Activated T-cell treated with anti-CD3 and anti-CD28 coated beads for 24 hours (primary cell): ENCODE results near the gene SULT1C2.
"Not testable (repeated sequence)": the region's sequence is repeated elsewhere in the genome, so short reads cannot be mapped to it uniquely, and the experiment has no call there.

Source experiments
- DNase-seq: peaks from one replicate; pipeline ENCODE4 v3.0.0-alpha.2; 2020; ENCODE audit warnings: low read depth

The SULT1C2 gene

DNA sequence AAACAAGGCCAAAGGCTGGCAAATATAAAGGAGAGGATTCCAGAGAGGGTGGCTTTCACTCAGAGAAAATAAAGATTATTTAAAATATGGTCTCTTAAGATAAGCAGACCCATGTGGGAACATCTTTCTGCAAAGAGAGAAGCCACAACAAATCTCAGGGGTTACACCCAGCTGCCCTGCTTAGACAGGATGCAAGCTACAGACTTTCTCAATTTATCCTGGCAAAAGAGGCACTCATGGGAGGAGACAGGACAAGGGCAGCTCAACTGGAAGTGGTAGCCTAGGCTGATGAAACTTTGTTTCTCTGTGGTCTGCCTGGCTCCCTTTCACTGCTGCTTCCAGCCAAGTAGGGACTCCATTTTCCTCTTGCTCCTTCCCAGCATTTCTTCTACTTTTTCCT lies 63.2 kb downstream of the SULT1C2 start:
- DNase-seq, result no peak

DNA sequence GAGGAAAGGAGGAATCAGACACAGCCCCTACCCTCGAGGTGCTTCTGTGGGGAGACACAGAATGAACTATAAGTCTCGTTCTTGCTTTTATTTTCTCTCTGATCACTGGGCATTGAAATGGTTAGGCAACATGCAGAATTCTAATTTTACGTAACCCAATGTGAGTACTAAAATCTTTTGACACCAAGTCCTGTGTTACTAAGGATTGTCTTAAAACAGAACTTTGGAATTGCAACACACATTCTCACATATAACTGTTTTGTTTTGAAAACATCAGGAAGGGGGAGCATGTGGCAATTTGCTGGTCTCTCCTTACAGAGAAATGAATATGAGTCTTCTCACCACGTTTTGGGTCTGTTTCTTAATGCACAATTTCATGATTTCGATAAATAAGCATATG lies 65.4 kb downstream of the SULT1C2 start:
- DNase-seq, result no peak

- DNase-seq, result no peak
Observed at GRCh38 chr2:108355906-108356734, 67.4 kb downstream of the SULT1C2 start.

DNA sequence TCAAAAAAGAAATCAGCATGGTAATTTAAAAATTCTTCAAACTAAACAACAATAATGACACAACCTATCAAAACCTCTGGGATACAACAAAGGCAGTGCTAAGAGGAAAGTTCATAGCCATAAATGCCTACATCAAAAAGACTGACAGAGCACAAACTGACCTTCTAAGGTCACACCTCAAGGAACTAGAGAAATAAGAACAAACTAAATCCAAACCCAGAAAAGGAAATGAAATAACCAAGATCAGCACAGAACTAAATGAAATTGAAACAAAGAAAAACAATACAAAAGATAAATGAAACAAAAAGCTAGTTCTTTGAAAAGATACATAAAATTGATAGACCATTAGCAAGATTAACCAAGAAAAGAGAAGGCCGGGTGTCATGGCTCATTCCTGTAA lies 70.6 kb downstream of the SULT1C2 start:
- not testable (repeated sequence) for DNase-seq
